Measurements from ENCODE around the gene SGK1. TPM values are rescaled to one million over a fixed set of nuclear protein-coding genes. Genes with fewer than 3 reads are reported as not detected.

The SGK1 gene
- total RNA-seq, 2 donors from 2014 or later: 151 to 155 TPM

DNA sequence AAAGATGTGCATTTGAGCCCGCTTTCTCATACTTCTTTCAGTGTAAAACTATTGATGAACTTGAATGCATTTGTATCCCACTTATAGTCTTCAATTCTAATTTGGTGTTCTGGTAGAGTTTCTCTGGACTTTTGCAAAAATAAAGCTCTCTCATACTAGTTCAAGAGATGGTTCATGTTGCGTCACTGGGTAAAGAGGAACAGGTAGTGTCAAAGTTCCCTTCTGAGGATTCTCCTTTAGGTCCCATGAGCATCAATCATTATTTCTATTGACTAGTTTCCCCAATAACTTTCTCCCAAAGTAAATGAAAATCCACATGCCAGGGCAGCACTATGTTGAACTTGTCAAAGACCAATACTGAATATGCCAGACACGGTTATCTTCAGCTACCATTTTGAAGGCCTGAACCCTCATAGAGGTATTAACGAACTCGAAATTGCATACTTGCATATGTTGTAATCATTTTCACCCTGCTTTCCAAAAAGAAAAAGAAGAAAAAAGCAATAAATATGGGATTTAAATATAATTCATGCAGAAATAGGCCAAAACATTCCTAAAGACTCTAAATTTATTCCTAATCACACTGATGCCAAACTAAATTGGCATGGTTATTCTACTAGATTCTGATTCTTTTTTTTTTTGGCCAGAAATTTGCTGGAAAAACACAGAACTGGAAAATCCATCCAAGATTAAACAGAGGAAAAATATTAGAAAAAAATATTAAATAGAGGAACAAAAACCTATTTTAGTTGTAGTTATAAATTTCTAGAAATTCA, 84.5 kb downstream of the SGK1 start:
- TF ChIP-seq, protein P1, sequence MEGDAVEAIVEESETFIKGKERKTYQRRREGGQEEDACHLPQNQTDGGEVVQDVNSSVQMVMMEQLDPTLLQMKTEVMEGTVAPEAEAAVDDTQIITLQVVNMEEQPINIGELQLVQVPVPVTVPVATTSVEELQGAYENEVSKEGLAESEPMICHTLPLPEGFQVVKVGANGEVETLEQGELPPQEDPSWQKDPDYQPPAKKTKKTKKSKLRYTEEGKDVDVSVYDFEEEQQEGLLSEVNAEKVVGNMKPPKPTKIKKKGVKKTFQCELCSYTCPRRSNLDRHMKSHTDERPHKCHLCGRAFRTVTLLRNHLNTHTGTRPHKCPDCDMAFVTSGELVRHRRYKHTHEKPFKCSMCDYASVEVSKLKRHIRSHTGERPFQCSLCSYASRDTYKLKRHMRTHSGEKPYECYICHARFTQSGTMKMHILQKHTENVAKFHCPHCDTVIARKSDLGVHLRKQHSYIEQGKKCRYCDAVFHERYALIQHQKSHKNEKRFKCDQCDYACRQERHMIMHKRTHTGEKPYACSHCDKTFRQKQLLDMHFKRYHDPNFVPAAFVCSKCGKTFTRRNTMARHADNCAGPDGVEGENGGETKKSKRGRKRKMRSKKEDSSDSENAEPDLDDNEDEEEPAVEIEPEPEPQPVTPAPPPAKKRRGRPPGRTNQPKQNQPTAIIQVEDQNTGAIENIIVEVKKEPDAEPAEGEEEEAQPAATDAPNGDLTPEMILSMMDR (IDR thresholded peaks at IDR 0.05): no peak
- H3K27me3 ChIP-seq: no peaks in the 10 kb centered on the region

DNA sequence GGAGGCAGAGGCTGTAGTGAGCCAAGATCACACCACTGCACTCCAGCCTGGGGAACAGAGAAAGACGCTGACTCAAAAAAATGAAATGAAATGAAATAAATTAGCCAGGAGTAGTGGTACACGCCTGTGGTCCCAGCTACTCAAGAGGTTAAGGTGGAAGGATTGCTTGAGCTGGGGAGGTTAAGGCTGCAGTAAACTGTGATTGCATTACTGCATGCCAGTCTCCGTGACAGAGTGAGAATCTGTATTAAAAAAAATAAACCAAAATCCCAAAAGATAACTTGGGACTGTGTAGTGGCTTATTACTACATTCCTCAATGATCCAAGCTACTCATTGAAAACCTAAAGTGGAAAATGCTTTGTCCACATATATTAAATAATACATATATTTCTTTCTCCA, 87.0 kb downstream of the SGK1 start:
- H3K27ac ChIP-seq: no peak overlapping the region

More for the DNA sequence above, 84.5 kb downstream of the SGK1 start:
- Histone ChIP-seq H3K27ac (no peak overlapping the region), H3K9me3 (no peaks in the 10 kb centered on the region), H3K4me1 (peaks cover 0 to 3% of the 10 kb centered on the region in 2 donors), H3K4me3 (no peak overlapping the region), H3K36me3 (no peaks in the 10 kb centered on the region)
- DNase-seq (ENCODE audit: low spot score): no peak

DNA sequence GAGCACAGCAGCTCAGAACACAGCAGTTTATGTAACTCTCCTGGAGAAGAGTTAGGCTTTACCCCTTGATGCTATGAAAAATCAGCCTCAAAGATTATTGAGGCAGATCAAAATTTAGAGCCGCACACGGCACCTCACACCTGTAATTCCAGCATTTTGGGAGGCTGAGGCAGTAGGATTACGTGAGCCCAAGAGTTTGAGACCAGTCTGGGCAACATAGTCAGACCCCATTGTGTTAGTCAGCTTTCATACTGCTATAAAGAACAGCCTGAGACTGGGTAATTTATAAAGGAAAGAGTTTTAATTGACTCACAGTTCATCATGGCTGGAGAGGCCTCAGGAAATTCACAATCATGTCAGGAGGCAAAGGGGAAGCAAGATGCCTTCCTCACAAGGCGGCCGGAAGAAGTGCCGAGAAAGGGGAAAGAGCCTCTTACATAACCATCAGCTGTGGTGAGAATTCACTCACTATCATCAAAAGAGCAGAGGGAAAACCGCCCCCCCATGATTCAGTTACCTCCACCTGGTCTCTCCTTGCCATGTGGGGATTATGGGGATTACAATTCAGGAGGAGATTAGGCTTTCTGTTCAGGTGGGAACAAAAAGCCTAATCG, 87.7 kb downstream of the SGK1 start:
- no peak overlapping the region for H3K4me3 ChIP-seq
- DNase-seq (ENCODE audit: low spot score): no peak
- H3K36me3 ChIP-seq: no peaks in the 10 kb centered on the region
- TF ChIP-seq, protein P1 (IDR thresholded peaks at IDR 0.05): no peak
- no peaks in the 10 kb centered on the region for H3K27me3 ChIP-seq
- H3K27ac ChIP-seq: no peak overlapping the region
- no peaks in the 10 kb centered on the region for H3K4me1 ChIP-seq
- H3K9me3 ChIP-seq: no peaks in the 10 kb centered on the region

More for the DNA sequence above, 87.0 kb downstream of the SGK1 start:
- Histone ChIP-seq H3K36me3 (no peaks in the 10 kb centered on the region), H3K27me3 (no peaks in the 10 kb centered on the region), H3K9me3 (no peaks in the 10 kb centered on the region), H3K4me3 (no peak overlapping the region), H3K4me1 (no peaks in the 10 kb centered on the region)
- DNase-seq (ENCODE audit: low spot score): no peak
- TF ChIP-seq, protein P1 (IDR thresholded peaks at IDR 0.05): no peak

DNA sequence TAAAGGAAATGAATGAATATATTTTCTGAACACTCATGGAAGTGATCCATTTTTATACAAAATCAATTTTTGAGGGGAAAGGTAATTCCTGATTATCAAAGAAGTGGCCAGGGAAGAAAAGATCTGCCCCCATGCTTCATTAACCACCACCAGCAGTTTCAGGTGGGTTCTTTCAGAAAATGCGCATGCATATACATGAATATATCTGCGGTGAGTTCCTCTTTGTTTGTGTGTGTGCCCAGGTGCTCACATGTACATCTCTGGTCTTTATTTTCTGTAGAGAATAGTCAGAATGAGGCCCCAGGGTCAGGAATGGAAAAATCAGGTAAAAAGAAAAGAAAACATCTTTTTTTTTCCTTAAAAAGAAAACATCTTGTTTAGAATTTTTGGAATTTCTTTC, 88.4 kb downstream of the SGK1 start:
- H3K4me1 ChIP-seq: no peaks in the 10 kb centered on the region
- H3K9me3 ChIP-seq: no peaks in the 10 kb centered on the region
- no peak for DNase-seq (ENCODE audit: low spot score)
- H3K27ac ChIP-seq: no peak overlapping the region
- H3K4me3 ChIP-seq: no peak overlapping the region
- no peaks in the 10 kb centered on the region for H3K36me3 ChIP-seq
- no peaks in the 10 kb centered on the region for H3K27me3 ChIP-seq
- TF ChIP-seq, protein P1 (IDR thresholded peaks at IDR 0.05): no peak

DNA sequence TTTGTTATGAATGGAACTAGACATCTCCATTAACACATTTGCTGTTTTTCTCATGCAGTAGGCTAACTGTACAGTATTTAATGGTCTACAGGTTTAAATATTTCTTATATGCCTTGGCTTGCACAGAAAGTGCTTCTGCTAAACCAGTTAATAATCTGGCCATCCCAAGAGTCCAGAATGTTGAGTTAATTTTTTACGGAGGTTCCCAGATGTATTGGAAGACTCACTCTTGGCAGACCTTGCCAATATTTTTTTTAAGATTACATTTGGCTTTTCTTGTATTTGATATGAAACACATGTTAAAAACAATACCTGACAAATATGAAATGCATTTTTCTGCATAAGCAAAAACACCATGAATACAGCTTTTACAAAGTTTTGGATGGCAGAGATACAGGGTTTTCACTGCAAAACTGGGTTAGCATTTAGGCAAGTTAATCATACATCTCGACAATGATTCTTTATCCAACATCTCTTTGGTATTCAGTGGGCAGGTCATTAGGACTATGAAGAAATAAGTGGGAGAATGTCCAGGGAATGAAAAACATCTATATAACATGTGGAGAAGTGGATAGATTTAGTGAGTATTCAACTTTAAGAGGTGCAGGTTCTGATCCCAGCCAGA, 94.0 kb downstream of the SGK1 start:
- Histone ChIP-seq H3K4me1 (no peaks in the 10 kb centered on the region), H3K4me3 (no peak overlapping the region), H3K36me3 (no peaks in the 10 kb centered on the region), H3K27ac (no peak overlapping the region), H3K27me3 (no peaks in the 10 kb centered on the region), H3K9me3 (no peaks in the 10 kb centered on the region)
- DNase-seq (ENCODE audit: low spot score): no peak
- TF ChIP-seq, protein P1 (IDR thresholded peaks at IDR 0.05): no peak

Measured in right atrium auricular region (tissue), 2 donors.